Lung (tissue), 12 donors: Measurements from ENCODE around the gene GPR32. TPM values are rescaled to one million over a fixed set of nuclear protein-coding genes. Genes with fewer than 3 reads are reported as not detected.
"Not testable (repeated sequence)": the region's sequence is repeated elsewhere in the genome, so short reads cannot be mapped to it uniquely, and the experiment has no call there.

ENCODE experiments used
- ATAC-seq: fragments of 200-7000 bp; cut with Tn5 transposase; one replicate; pipeline ENCODE4 v1.9.1; 2020; ENCODE audit warnings: moderate number of reproducible peaks; ENCODE audit not compliant: insufficient read depth, low FRiP score
- DNase-seq, 3 donors: peaks; one replicate each; pipeline ENCODE4 v3.0.0-alpha.2; 2013 to 2017
- H3K27ac ChIP-seq, 2 donors: one replicate each; pipeline ENCODE4 v1.5.1; 2013; ENCODE audit warnings: mild to moderate bottlenecking in 2 of 2, moderate library complexity in 2 of 2, control low read depth in 1 of 2, inconsistent platforms in 1 of 2, low read depth in 1 of 2, low read length in 1 of 2
- H3K27me3 ChIP-seq, 3 donors: one replicate each; pipeline ENCODE4 v1.5.1; 2013; ENCODE audit warnings: low read length in 2 of 3; ENCODE audit not compliant: control insufficient read depth in 3 of 3, insufficient read depth in 3 of 3
- H3K36me3 ChIP-seq, 4 donors: one replicate each; pipeline ENCODE4 v1.5.1; 2013; ENCODE audit warnings: low read length in 4 of 4, mild to moderate bottlenecking in 1 of 4, moderate library complexity in 1 of 4; ENCODE audit not compliant: control insufficient read depth in 4 of 4, insufficient read depth in 4 of 4
- H3K4me1 ChIP-seq, 5 donors: one replicate each; pipeline ENCODE4 v1.5.1; 2013; ENCODE audit warnings: low read length in 5 of 5, mild to moderate bottlenecking in 2 of 5, moderate library complexity in 1 of 5; ENCODE audit not compliant: control insufficient read depth in 5 of 5, insufficient read depth in 5 of 5
- H3K4me3 ChIP-seq: one replicate; pipeline ENCODE4 v1.5.1; 2013; ENCODE audit warnings: mild to moderate bottlenecking, control low read depth, moderate library complexity
- H3K9ac ChIP-seq, 2 donors: one replicate each; pipeline ENCODE4 v1.5.1; 2013; ENCODE audit warnings: low read length in 2 of 2, control low read depth in 1 of 2; ENCODE audit not compliant: insufficient read depth in 1 of 2
- H3K9me3 ChIP-seq, 4 donors: one replicate each; pipeline ENCODE4 v1.5.1; 2013; ENCODE audit warnings: low read length in 3 of 4, mild to moderate bottlenecking in 1 of 4, moderate library complexity in 1 of 4; ENCODE audit not compliant: control insufficient read depth in 4 of 4, insufficient read depth in 3 of 4
- WGBS, 2 donors: extraction: QIAGEN DNeasy Blood & Tissue Kit; methylation state at CpG; one replicate each; pipeline ENCODE4 v1.1.7; 2013; 5-methylcytosine and 5-hydroxymethylcytosine counted together
- polyA plus RNA-seq, 2 donors: library from polyadenylated mRNA; stranded (reverse); fragments of 200-250 nt; gene quantifications; one replicate each; pipeline ENCODE4 v1.2.1, GENCODE V29; 2013
- total RNA-seq, 2 donors: library from RNA; depleted of rRNA in 1 of 2; stranded (reverse); fragments of >200 nt in 1 of 2; gene quantifications; one replicate each; pipeline ENCODE4 v1.2.1, GENCODE V29; 2014 to 2021
- TF ChIP-seq, protein P1 (sequence below): IDR thresholded peaks from 2 replicates; pipeline ENCODE4 v1.5.1; 2012; ENCODE audit warnings: mild to moderate bottlenecking; ENCODE audit errors: control extremely low read depth, extremely low read depth
- donor health status: control.
- donor health status: control.
- donor health status: Bipolar disorder and iron deficiency.
- donor health status: healthy.
- donor health status: DM: yes; HTN: yes; CAD: no.

Gene GPR32
- total and polyA plus RNA-seq, 4 donors, result not detected

DNA sequence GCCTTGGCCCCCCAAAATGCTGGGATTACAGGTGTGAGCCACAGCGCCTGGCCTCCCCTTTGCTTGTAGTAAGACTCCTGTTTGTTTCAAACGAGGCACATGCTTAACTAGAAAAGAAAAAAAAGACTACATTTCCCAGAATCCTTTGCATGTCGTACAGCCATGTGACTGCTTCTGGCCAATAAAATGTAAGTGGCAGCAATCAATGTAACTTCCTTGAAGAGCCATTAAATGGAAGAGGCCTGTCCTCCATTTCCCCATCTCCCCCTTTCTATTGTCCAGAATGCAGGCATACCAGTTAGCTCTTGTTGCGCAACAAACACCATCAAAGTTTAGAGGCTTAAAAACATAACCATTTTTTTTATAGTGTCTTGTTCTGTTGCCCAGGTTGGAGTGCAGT lies 10.4 kb upstream of the GPR32 start:
- Histone ChIP-seq H3K4me3 (no peak overlapping the region), H3K4me1 (no peaks in the 10 kb centered on the region), H3K9ac (no peak overlapping the region), H3K27me3 (peaks cover 0 to 4% (median 3%) of the 10 kb centered on the region in 3 donors), H3K36me3 (no peaks in the 10 kb centered on the region), H3K27ac (no peak overlapping the region), H3K9me3 (no peaks in the 10 kb centered on the region)
- TF ChIP-seq, protein P1, sequence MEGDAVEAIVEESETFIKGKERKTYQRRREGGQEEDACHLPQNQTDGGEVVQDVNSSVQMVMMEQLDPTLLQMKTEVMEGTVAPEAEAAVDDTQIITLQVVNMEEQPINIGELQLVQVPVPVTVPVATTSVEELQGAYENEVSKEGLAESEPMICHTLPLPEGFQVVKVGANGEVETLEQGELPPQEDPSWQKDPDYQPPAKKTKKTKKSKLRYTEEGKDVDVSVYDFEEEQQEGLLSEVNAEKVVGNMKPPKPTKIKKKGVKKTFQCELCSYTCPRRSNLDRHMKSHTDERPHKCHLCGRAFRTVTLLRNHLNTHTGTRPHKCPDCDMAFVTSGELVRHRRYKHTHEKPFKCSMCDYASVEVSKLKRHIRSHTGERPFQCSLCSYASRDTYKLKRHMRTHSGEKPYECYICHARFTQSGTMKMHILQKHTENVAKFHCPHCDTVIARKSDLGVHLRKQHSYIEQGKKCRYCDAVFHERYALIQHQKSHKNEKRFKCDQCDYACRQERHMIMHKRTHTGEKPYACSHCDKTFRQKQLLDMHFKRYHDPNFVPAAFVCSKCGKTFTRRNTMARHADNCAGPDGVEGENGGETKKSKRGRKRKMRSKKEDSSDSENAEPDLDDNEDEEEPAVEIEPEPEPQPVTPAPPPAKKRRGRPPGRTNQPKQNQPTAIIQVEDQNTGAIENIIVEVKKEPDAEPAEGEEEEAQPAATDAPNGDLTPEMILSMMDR, result no peak
- DNase-seq, result peak in 1 of 3 donors; percentile 8
- WGBS, 2 donors, result 74 to 84% methylated on average over 4 of the region's 4 CpGs
- no peak for ATAC-seq

DNA sequence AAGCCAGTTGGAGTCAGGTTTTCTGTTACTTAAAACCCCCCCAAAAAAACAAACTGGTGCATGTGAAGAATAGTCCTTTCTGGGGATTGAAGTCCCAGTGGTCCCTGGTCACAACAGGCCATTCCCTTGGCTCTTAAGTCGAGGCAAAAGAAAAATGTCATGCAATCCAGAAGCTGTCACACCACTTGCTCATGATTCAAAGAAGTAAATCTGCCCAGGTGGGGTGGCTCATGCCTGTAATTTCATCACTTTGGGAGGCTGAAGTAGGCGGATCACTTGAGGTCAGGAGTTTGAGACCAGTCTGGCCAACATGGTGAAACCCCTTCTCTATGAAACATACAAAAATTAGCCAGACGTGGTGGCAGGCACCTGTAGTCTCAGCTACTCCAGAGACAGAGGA lies 8.8 kb upstream of the GPR32 start:
- not testable (repeated sequence) for H3K4me3 ChIP-seq, H3K4me1 ChIP-seq, H3K36me3 ChIP-seq, H3K9me3 ChIP-seq, H3K9ac ChIP-seq, ATAC-seq, H3K27me3 ChIP-seq, H3K27ac ChIP-seq, DNase-seq
- 63 to 69% methylated on average over 3 of the region's 3 CpGs for WGBS, 2 donors

- DNase-seq, H3K4me1 ChIP-seq, H3K4me3 ChIP-seq, H3K9ac ChIP-seq, H3K36me3 ChIP-seq, H3K27ac ChIP-seq, H3K27me3 ChIP-seq, H3K9me3 ChIP-seq, ATAC-seq: not testable (repeated sequence)
- 35 to 64% methylated on average over 9 to 13 of the region's 13 CpGs for WGBS, 2 donors
These were observed 6.7 kb upstream of the GPR32 start for GRCh38 chr19:50763521-50763920.

DNA sequence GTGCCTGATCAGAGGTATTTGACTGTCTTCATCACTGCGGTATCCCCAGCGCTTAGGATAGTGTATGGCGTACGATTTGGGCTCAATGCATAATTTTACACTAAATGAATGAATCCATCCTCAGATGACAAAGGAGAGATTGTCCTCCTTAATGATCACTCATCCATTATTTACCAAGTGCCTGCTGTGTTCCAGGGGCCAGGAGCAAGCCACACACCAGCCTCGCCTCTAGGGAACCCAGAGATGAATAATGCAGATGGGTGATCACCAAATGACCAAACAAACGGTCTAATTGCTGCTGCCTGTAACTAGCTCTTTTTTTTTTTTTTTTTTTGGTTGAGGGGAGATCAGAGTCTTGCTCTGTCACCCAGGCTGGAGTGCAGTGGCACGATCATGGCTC lies 5.9 kb upstream of the GPR32 start:
- WGBS, 2 donors, result 76 to 79% methylated on average over 7 of the region's 7 CpGs
- Histone ChIP-seq H3K4me1 (no peaks in the 10 kb centered on the region), H3K27ac (no peak overlapping the region), H3K36me3 (no peaks in the 10 kb centered on the region), H3K9me3 (no peaks in the 10 kb centered on the region), H3K27me3 (peaks cover 0 to 3% (median 0%) of the 10 kb centered on the region in 3 donors), H3K9ac (no peak overlapping the region), H3K4me3 (no peak overlapping the region)
- TF ChIP-seq, protein P1, result no peak
- ATAC-seq (no peak), DNase-seq (no peak)

DNA sequence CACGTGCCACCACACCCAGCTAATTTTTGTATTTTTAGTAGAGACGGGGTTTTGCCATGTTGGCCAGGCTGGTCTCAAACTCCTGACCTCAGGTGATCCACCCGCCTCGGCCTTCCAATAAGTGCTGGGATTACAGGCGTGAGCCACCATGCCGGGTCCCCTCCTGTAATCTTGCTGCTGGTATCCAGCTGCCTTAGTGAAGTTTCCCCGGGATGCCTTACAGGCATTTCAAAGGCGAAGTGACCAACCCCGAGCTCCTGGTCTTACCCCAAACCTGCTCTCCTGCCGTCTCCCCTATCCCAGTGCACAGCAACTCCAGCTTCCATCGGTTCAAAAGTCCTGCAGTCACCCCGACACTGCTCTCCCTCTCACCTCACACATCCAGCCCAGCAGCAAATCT lies 3.5 kb upstream of the GPR32 start:
- WGBS, 2 donors, result 79 to 82% methylated on average over 12 of the region's 12 CpGs
- not testable (repeated sequence) for H3K36me3 ChIP-seq, H3K4me3 ChIP-seq, H3K27ac ChIP-seq, DNase-seq, H3K9me3 ChIP-seq, H3K27me3 ChIP-seq, H3K4me1 ChIP-seq, H3K9ac ChIP-seq, ATAC-seq

GRCh38 chr19:50767263-50767662 lies 3.0 kb upstream of the GPR32 start:
- ATAC-seq, H3K27me3 ChIP-seq, H3K9me3 ChIP-seq, H3K27ac ChIP-seq, H3K4me1 ChIP-seq, DNase-seq, H3K36me3 ChIP-seq, H3K4me3 ChIP-seq, H3K9ac ChIP-seq: not testable (repeated sequence)
- 39 to 53% methylated on average over 5 of the region's 5 CpGs for WGBS, 2 donors
